ENCODE measurements around the gene TMPRSS11E. TPM values are rescaled to one million over a fixed set of nuclear protein-coding genes. Genes with fewer than 3 reads are reported as not detected.
"Not testable (repeated sequence)": the region's sequence is repeated elsewhere in the genome, so short reads cannot be mapped to it uniquely, and the experiment has no call there.

TMPRSS11E gene
- total RNA-seq, 3 donors from 2014 or later = 1.3 to 3.3 TPM; not detected in 1

GRCh38 chr4:68406479-68406859 is 40.8 kb upstream of the TMPRSS11E start:
- no peak for DNase-seq (ENCODE audit: low spot score in 2 of 2)
- Histone ChIP-seq H3K4me1 (no peaks in the 10 kb centered on the region), H3K36me3 (no peaks in the 10 kb centered on the region), H3K4me3 (no peak overlapping the region), H3K9me3 (no peaks in the 10 kb centered on the region), H3K27ac (no peak overlapping the region), H3K27me3 (no peaks in the 10 kb centered on the region)
- intact Hi-C loops (cut with DNase I; ENCODE audit: low total_unique reads) = no loop called here
- TF ChIP-seq POLR2A (IDR thresholded peaks at IDR 0.05) = no peak
- TF ChIP-seq CTCF (IDR thresholded peaks at IDR 0.05) = no peak
- TF ChIP-seq POLR2AphosphoS5 (IDR thresholded peaks at IDR 0.05) = no peak

DNA sequence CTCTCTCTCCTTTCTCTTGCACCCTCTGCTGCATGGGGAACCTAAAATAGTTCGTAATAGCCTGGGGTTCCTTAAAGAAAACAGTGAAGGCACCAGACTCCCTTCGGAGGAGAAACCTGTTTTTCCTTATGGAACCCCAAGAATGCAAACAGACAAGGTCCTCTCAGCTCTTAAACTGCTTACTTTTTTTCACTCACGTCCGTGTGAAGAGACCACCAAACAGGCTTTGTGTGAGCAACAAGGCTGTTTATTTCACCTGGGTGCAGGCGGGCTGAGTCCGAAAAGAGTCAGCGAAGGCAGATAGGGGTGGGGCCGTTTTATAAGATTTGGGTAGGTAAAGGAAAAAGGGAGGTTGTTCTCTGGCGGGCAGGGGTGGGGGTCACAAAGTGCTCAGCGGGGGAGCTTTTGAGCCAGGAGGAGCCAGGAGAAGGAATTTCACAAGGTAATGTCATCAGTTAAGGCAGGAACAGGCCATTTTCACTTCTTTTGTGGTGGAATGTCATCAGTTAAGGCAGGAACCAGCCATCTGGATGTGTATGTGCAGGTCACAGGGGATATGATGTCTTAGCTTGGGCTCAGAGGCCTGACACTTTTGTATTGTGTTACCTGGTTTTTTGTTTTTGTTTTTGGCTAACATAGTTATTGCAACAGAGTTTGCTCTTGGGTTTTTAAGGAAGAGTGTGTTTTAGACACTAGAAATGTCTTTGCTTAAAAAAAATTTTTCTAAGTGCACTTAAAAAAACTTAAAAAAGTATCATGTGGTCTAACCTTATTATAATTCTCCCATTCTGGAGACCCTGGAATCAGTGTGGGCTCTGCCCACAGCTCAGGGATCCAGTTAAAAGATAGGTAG is 40.0 kb upstream of the TMPRSS11E start:
- H3K9me3 ChIP-seq; H3K27me3 ChIP-seq; H3K4me1 ChIP-seq; H3K36me3 ChIP-seq; H3K27ac ChIP-seq; H3K4me3 ChIP-seq; DNase-seq (ENCODE audit: low spot score in 2 of 2); intact Hi-C loops (cut with DNase I; ENCODE audit: low total_unique reads): not testable (repeated sequence)

DNA sequence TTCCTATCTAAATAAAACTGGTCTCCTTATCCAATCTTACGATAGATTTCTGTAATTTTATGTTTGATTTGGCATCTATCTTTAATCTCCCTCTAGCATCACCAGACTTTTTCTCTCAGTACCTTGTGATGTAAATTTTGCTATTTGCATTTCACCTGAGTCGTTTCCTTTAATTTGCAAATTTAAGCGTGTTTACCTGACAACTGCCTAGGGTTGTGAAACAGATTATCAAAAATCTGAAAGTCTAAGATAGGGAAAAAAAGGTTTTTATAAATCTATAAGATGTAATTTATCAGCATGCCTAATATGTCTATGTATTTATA is 39.4 kb upstream of the TMPRSS11E start:
- intact Hi-C loops (cut with DNase I; ENCODE audit: low total_unique reads) = no loop called here
- DNase-seq (ENCODE audit: low spot score in 2 of 2) = no peak
- Histone ChIP-seq H3K36me3 (no peaks in the 10 kb centered on the region), H3K9me3 (no peaks in the 10 kb centered on the region), H3K4me1 (no peaks in the 10 kb centered on the region), H3K4me3 (no peak overlapping the region), H3K27ac (no peak overlapping the region), H3K27me3 (no peaks in the 10 kb centered on the region)
- TF ChIP-seq POLR2A (IDR thresholded peaks at IDR 0.05) (no peak), CTCF (IDR thresholded peaks at IDR 0.05) (no peak), POLR2AphosphoS5 (IDR thresholded peaks at IDR 0.05) (no peak)

DNA sequence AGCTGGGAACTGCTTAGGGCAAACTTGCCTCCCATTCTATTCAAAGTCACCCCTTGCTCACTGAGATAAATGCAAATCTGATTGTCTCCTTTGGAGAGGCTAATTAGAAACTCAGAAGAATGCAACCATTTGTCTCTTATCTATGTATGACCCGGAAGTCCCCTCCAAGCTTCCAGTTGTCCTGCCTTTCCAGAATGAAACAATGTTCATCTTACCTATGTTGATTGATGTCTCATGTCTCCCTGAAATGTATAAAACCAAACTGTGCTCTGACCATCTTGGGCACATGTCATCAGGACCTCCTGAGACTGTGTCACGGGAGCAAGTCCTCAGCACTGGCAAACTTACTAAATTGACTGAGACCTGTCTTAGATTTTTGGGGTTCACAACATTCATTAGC is 37.1 kb upstream of the TMPRSS11E start:
- intact Hi-C loops (cut with DNase I; ENCODE audit: low total_unique reads) = no loop called here
- H3K27ac ChIP-seq = no peak overlapping the region
- H3K9me3 ChIP-seq = no peaks in the 10 kb centered on the region
- DNase-seq (ENCODE audit: low spot score in 2 of 2) = no peak
- no peaks in the 10 kb centered on the region for H3K36me3 ChIP-seq
- H3K4me1 ChIP-seq = no peaks in the 10 kb centered on the region
- TF ChIP-seq CTCF (IDR thresholded peaks at IDR 0.05) (no peak), POLR2AphosphoS5 (IDR thresholded peaks at IDR 0.05) (no peak), POLR2A (IDR thresholded peaks at IDR 0.05) (no peak)
- H3K27me3 ChIP-seq = no peaks in the 10 kb centered on the region
- no peak overlapping the region for H3K4me3 ChIP-seq

GRCh38 chr4:68410643-68411042 is 36.6 kb upstream of the TMPRSS11E start:
- no peaks in the 10 kb centered on the region for H3K4me1 ChIP-seq
- H3K27me3 ChIP-seq = no peaks in the 10 kb centered on the region
- no peaks in the 10 kb centered on the region for H3K36me3 ChIP-seq
- H3K9me3 ChIP-seq = no peaks in the 10 kb centered on the region
- intact Hi-C loops (cut with DNase I; ENCODE audit: low total_unique reads) = no loop called here
- H3K4me3 ChIP-seq = no peak overlapping the region
- no peak overlapping the region for H3K27ac ChIP-seq
- no peak for TF ChIP-seq POLR2AphosphoS5 (IDR thresholded peaks at IDR 0.05)
- TF ChIP-seq CTCF (IDR thresholded peaks at IDR 0.05) = no peak
- DNase-seq (ENCODE audit: low spot score in 2 of 2) = no peak

DNA sequence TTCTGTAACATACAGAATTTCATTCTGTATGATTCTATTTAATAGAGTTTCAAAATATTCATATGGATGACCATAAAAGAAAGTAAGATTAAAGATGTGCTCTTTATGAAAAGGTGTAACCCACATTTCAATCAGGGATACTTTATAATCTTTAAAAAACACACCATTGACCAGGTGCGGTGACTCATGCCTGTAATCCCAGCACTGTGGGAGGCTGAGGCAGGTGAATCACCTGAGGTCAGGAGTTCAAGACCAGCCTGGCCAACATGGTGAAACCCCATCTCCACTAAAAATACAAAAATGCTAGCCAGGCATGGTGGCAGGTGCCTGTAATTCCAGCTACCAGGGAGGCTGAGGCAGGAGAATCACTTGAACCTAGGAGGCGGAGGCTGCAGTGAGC is 35.2 kb upstream of the TMPRSS11E start:
- intact Hi-C loops (cut with DNase I; ENCODE audit: low total_unique reads); H3K36me3 ChIP-seq; H3K4me1 ChIP-seq; H3K4me3 ChIP-seq; H3K27ac ChIP-seq; DNase-seq (ENCODE audit: low spot score in 2 of 2); H3K9me3 ChIP-seq; H3K27me3 ChIP-seq: not testable (repeated sequence)
